ENCODE data around the gene PKP4. TPM values are rescaled to one million over a fixed set of nuclear protein-coding genes. Genes with fewer than 3 reads are reported as not detected.

Gene PKP4
- total RNA-seq, 2 experiments from 2014 or later = 68.7 to 73.2 TPM

DNA sequence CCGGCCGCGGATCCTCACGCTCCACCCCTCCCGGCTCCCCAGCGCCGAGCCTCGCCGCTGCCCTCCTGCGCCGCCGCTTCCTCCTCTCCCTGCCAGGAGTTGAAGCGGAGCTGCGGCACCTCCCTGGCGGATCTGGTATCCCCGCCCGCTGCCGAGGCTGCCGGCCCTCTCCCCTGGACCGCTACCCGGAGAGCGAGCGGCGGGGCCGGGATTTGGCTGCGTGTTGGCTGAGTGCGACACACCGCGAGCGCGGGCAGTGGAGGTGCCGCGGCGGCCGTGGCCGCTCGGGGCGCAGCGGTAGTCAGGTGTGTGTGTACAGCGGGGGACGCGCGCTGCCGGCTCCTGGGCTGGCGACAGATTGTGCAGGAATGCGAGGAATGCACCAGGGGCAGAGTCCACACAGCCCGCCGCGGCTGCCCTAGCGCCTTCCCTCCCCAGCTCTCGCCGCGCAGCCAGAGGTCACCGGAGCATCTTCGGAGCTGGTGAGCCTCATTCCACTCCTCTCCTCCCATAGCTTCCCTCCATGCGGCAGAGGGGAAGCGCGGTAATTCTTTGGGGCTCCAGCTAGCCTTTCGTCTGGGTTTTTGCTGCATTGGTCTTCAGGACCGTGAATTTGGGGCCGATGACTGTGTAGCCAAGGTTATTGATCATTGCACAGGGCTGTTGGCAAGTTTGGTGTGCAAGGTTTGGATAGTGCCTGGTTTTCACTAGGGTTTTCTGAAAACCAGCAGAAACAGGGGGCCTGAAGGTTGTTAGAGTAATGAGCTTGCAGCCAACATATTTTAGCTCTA, 1.3 kb downstream of the PKP4 start:
- H4K20me1 ChIP-seq (ENCODE audit: insufficient read depth, low read length) = peaks cover 32% of the 10 kb centered on the region
- POLR2A ChIA-PET = interaction anchor here (0.6 to 1.3 kb wide), 9 partner anchors 14 to 560 kb away, joined by 3 to 7 read pairs (median 3); no protein-coding TSS in a partner anchor
- H3K4me3 ChIP-seq (ENCODE audit: low read depth, low read length, poor library complexity, severe bottlenecking) = peak overlapping the region; percentile 80
- DNase-seq (ENCODE audit: low spot score) = peak; percentile 66
- peak overlapping the region; percentile 84 for H2AFZ ChIP-seq (ENCODE audit: low read length)
- peaks cover 26% of the 10 kb centered on the region for H3K4me1 ChIP-seq (ENCODE audit: insufficient read depth, low read length, poor library complexity, severe bottlenecking)
- no peaks in the 10 kb centered on the region for H3K9me3 ChIP-seq (ENCODE audit: low read length)
- no TSS peak for BruUV-seq (replicated peaks)
- intact Hi-C loops (cut with micrococcal nuclease; ENCODE audit: unreplicated experiment) = loop anchor here (5.0 to 10.0 kb wide), 3 partner anchors 294 to 1016 kb away; partner anchors contain the start of genes ACVR1 and CYTIP
- no peaks in the 10 kb centered on the region for H3K36me3 ChIP-seq (ENCODE audit: insufficient read depth, low read length)
- TF ChIP-seq, protein P1, sequence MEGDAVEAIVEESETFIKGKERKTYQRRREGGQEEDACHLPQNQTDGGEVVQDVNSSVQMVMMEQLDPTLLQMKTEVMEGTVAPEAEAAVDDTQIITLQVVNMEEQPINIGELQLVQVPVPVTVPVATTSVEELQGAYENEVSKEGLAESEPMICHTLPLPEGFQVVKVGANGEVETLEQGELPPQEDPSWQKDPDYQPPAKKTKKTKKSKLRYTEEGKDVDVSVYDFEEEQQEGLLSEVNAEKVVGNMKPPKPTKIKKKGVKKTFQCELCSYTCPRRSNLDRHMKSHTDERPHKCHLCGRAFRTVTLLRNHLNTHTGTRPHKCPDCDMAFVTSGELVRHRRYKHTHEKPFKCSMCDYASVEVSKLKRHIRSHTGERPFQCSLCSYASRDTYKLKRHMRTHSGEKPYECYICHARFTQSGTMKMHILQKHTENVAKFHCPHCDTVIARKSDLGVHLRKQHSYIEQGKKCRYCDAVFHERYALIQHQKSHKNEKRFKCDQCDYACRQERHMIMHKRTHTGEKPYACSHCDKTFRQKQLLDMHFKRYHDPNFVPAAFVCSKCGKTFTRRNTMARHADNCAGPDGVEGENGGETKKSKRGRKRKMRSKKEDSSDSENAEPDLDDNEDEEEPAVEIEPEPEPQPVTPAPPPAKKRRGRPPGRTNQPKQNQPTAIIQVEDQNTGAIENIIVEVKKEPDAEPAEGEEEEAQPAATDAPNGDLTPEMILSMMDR (conservative IDR thresholded peaks at IDR 0.05; ENCODE audit: low read length) = peak; percentile 61
- no peak for TF ChIP-seq EZH2phosphoT487 (IDR thresholded peaks at IDR 0.05; ENCODE audit: borderline replicate concordance, low read depth, low read length)
- peaks cover 37% of the 10 kb centered on the region for H3K79me2 ChIP-seq (ENCODE audit: insufficient read depth, low read depth, low read length)
- H3K27ac ChIP-seq (ENCODE audit: low read depth, low read length, poor library complexity, severe bottlenecking) = no peak overlapping the region
- peak overlapping the region; percentile 99 for H3K4me2 ChIP-seq (ENCODE audit: low read length)
- no peaks in the 10 kb centered on the region for H3K9me2 ChIP-seq (ENCODE audit: insufficient read depth, low read length)
- CTCF ChIA-PET (ENCODE audit: unreplicated experiment) = no interaction called here

DNA sequence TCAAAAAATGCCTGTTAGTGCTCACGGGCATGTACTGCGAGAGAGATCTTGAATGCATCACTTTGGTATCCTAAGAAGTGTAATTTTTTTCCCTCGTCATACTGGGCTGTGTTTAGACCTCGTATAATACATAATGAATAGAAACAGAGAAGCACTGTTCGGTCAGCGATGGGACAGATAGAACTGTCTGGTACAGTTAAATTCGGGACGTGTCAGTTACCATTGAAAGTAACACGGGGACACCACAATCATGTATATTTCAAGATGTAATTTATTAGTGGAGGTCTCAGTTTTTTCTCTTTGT, 1.8 kb downstream of the PKP4 start:
- no peak for DNase-seq (ENCODE audit: low spot score)
- POLR2A ChIA-PET = interaction anchor here (0.6 to 1.3 kb wide), 6 partner anchors 13 to 561 kb away, joined by 3 to 7 read pairs (median 3); no protein-coding TSS in a partner anchor
- BruUV-seq (replicated peaks) = no TSS peak
- CTCF ChIA-PET (ENCODE audit: unreplicated experiment) = no interaction called here
- H3K36me3 ChIP-seq (ENCODE audit: insufficient read depth, low read length) = no peaks in the 10 kb centered on the region
- H3K4me1 ChIP-seq (ENCODE audit: insufficient read depth, low read length, poor library complexity, severe bottlenecking) = peaks cover 26% of the 10 kb centered on the region
- H3K4me2 ChIP-seq (ENCODE audit: low read length) = peak overlapping the region; percentile 99
- H2AFZ ChIP-seq (ENCODE audit: low read length) = no peak overlapping the region
- no peak overlapping the region for H3K27ac ChIP-seq (ENCODE audit: low read depth, low read length, poor library complexity, severe bottlenecking)
- H4K20me1 ChIP-seq (ENCODE audit: insufficient read depth, low read length) = peaks cover 37% of the 10 kb centered on the region
- H3K4me3 ChIP-seq (ENCODE audit: low read depth, low read length, poor library complexity, severe bottlenecking) = peak overlapping the region; percentile 80
- no peaks in the 10 kb centered on the region for H3K9me2 ChIP-seq (ENCODE audit: insufficient read depth, low read length)
- no peaks in the 10 kb centered on the region for H3K9me3 ChIP-seq (ENCODE audit: low read length)
- TF ChIP-seq, protein P1 (conservative IDR thresholded peaks at IDR 0.05; ENCODE audit: low read length) = no peak
- no peak for TF ChIP-seq EZH2phosphoT487 (IDR thresholded peaks at IDR 0.05; ENCODE audit: borderline replicate concordance, low read depth, low read length)
- peaks cover 37% of the 10 kb centered on the region for H3K79me2 ChIP-seq (ENCODE audit: insufficient read depth, low read depth, low read length)
- intact Hi-C loops (cut with micrococcal nuclease; ENCODE audit: unreplicated experiment) = loop anchor here (5.0 to 10.0 kb wide), 3 partner anchors 294 to 1016 kb away; partner anchors contain the start of genes ACVR1 and CYTIP

All from OCI-LY7 (cell line).